HG02970 (cell line): ENCODE data around the gene MOB2.
"Not testable (repeated sequence)": the region's sequence is repeated elsewhere in the genome, so short reads cannot be mapped to it uniquely, and the experiment has no call there.

Experiments used
- ATAC-seq: cut with Tn5 transposase; IDR thresholded peaks from one replicate; pipeline ENCODE4 v1.9.1; 2021; ENCODE audit warnings: mild to moderate bottlenecking, moderate library complexity, moderate number of reproducible peaks; ENCODE audit not compliant: unreplicated experiment, low FRiP score

The MOB2 gene

GRCh38 chr11:1446623-1447022 lies 40.0 kb downstream of the MOB2 start:
- ATAC-seq, result no peak

- ATAC-seq, result no peak
These were observed 40.7 kb downstream of the MOB2 start for GRCh38 chr11:1445741-1446445.

- no peak for ATAC-seq
These were observed 41.7 kb downstream of the MOB2 start for GRCh38 chr11:1444823-1445422.

- no peak for ATAC-seq
These were observed 42.3 kb downstream of the MOB2 start for GRCh38 chr11:1444321-1444720.

- no peak for ATAC-seq
These were observed 42.8 kb downstream of the MOB2 start for GRCh38 chr11:1443737-1444136.

- ATAC-seq, result no peak
These were observed 43.7 kb downstream of the MOB2 start for GRCh38 chr11:1442807-1443366.

GRCh38 chr11:1442163-1442562 lies 44.4 kb downstream of the MOB2 start:
- no peak for ATAC-seq

GRCh38 chr11:1440496-1440895 lies 46.1 kb downstream of the MOB2 start:
- no peak for ATAC-seq

- ATAC-seq, result no peak
These were observed 46.5 kb downstream of the MOB2 start for GRCh38 chr11:1440066-1440465.

- no peak for ATAC-seq
These were observed 47.2 kb downstream of the MOB2 start for GRCh38 chr11:1439341-1439740.

GRCh38 chr11:1438967-1439330 lies 47.6 kb downstream of the MOB2 start:
- ATAC-seq, result no peak

GRCh38 chr11:1438261-1438966 lies 48.2 kb downstream of the MOB2 start:
- ATAC-seq, result no peak

- no peak for ATAC-seq
These were observed 49.1 kb downstream of the MOB2 start for GRCh38 chr11:1437500-1437899.

GRCh38 chr11:1436468-1437039 lies 50.0 kb downstream of the MOB2 start:
- no peak for ATAC-seq

- ATAC-seq, result no peak
These were observed 50.6 kb downstream of the MOB2 start for GRCh38 chr11:1435820-1436467.

GRCh38 chr11:1435479-1435819 lies 51.1 kb downstream of the MOB2 start:
- ATAC-seq, result not testable (repeated sequence)

GRCh38 chr11:1433977-1434640 lies 52.5 kb downstream of the MOB2 start:
- ATAC-seq, result no peak

- ATAC-seq, result no peak
These were observed 53.0 kb downstream of the MOB2 start for GRCh38 chr11:1433568-1433967.

GRCh38 chr11:1428762-1429316 lies 57.7 kb downstream of the MOB2 start:
- no peak for ATAC-seq

- no peak for ATAC-seq
These were observed 61.1 kb downstream of the MOB2 start for GRCh38 chr11:1425439-1425838.
